ENCODE results near the gene FAM228A.

DNA sequence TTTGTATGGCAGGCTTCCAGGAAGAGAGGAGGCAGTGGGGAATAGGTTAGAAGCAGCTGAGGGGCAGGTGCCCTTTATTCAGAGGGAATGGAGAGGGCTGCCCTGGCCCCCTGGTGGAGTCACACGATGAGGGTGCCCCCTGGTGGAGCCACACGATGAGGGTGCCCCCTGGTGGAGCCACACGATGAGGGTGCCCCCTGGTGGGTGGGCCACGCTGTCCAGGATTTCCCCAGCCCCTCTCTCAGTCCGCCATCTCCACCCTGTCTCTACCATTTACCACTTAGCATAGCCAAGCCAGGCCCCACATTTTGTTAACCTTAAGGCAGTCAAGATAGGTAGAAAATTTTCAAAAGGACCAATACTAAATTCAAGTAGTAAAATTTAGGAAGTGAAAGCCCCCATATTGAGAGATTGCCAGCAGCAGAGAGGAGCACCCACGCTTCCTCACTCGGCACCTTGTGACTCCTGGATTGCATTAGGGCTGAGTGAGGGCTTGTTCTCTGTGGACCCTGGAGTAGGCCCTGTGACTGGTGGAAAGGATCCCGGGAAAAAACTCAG is 10.4 kb upstream of the FAM228A start:
- TF ChIP-seq, protein P1, sequence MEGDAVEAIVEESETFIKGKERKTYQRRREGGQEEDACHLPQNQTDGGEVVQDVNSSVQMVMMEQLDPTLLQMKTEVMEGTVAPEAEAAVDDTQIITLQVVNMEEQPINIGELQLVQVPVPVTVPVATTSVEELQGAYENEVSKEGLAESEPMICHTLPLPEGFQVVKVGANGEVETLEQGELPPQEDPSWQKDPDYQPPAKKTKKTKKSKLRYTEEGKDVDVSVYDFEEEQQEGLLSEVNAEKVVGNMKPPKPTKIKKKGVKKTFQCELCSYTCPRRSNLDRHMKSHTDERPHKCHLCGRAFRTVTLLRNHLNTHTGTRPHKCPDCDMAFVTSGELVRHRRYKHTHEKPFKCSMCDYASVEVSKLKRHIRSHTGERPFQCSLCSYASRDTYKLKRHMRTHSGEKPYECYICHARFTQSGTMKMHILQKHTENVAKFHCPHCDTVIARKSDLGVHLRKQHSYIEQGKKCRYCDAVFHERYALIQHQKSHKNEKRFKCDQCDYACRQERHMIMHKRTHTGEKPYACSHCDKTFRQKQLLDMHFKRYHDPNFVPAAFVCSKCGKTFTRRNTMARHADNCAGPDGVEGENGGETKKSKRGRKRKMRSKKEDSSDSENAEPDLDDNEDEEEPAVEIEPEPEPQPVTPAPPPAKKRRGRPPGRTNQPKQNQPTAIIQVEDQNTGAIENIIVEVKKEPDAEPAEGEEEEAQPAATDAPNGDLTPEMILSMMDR (IDR thresholded peaks at IDR 0.05; ENCODE audit: insufficient read depth, low read length, poor library complexity, severe bottlenecking): peak; percentile 99
- no peak for TF ChIP-seq EZH2phosphoT487 (conservative IDR thresholded peaks at IDR 0.05; ENCODE audit: low read length)

Measured in SU-DHL-6 (cell line).